BLaER1 (cell line): Measurements from ENCODE around the gene STK35.

Source experiments
- H3K27ac ChIP-seq: shearing (Covaris generic); formaldehyde crosslinking; 2 replicates; pipeline ENCODE4 v1.8.1; 2022
- H3K27me3 ChIP-seq: shearing (Covaris generic); formaldehyde crosslinking; 2 replicates; pipeline ENCODE4 v1.8.1; 2022
- H3K36me3 ChIP-seq: shearing (Covaris generic); formaldehyde crosslinking; 2 replicates; pipeline ENCODE4 v1.8.1; 2022
- H3K4me1 ChIP-seq: shearing (Covaris generic); formaldehyde crosslinking; 2 replicates; pipeline ENCODE4 v1.8.1; 2022
- H3K4me2 ChIP-seq: shearing (Covaris generic); formaldehyde crosslinking; 2 replicates; pipeline ENCODE4 v1.8.1; 2022
- H3K4me3 ChIP-seq: shearing (Covaris generic); formaldehyde crosslinking; 2 replicates; pipeline ENCODE4 v1.8.1; 2022
- H3K9ac ChIP-seq: shearing (Covaris generic); formaldehyde crosslinking; 2 replicates; pipeline ENCODE4 v1.8.1; 2022
- H3K9me3 ChIP-seq: shearing (Covaris generic); formaldehyde crosslinking; 2 replicates; pipeline ENCODE4 v1.8.1; 2022
- H4K20me1 ChIP-seq: shearing (Covaris generic); formaldehyde crosslinking; 2 replicates; pipeline ENCODE4 v1.8.1; 2022
- Cebpa-rat ChIP-seq: shearing (Covaris generic); IDR thresholded peaks from 2 replicates; pipeline ENCODE4 v1.8.1; 2022

The STK35 gene

GRCh38 chr20:2116170-2116940 is 14.7 kb downstream of the STK35 start:
- Histone ChIP-seq H3K36me3 (peaks cover 94% of the 10 kb centered on the region), H4K20me1 (peaks cover 97% of the 10 kb centered on the region), H3K9ac (no peak overlapping the region), H3K27ac (no peak overlapping the region), H3K27me3 (no peaks in the 10 kb centered on the region; the same call in 1 of the 2 replicates), H3K4me3 (no peak overlapping the region), H3K4me1 (peaks cover 48% of the 10 kb centered on the region), H3K4me2 (no peak overlapping the region), H3K9me3 (no peaks in the 10 kb centered on the region; the same call in 1 of the 2 replicates)
- no peak for TF ChIP-seq Cebpa-rat

GRCh38 chr20:2118783-2119182 is 17.2 kb downstream of the STK35 start:
- Histone ChIP-seq H3K9ac (no peak overlapping the region), H3K36me3 (peaks cover 92% of the 10 kb centered on the region), H4K20me1 (peaks cover 97% of the 10 kb centered on the region), H3K27me3 (no peaks in the 10 kb centered on the region; the same call in 1 of the 2 replicates), H3K27ac (no peak overlapping the region), H3K4me3 (no peak overlapping the region), H3K4me1 (peaks cover 48% of the 10 kb centered on the region), H3K9me3 (no peaks in the 10 kb centered on the region; the same call in 1 of the 2 replicates), H3K4me2 (no peak overlapping the region)
- no peak for TF ChIP-seq Cebpa-rat

- H3K4me3 ChIP-seq = no peak overlapping the region
- H3K9me3 ChIP-seq = no peaks in the 10 kb centered on the region
- peak overlapping the region; percentile 88 for H3K4me2 ChIP-seq
- peaks cover 97% of the 10 kb centered on the region for H4K20me1 ChIP-seq
- peaks cover 79% of the 10 kb centered on the region for H3K4me1 ChIP-seq
- no peak overlapping the region for H3K9ac ChIP-seq
- H3K36me3 ChIP-seq = peaks cover 69% of the 10 kb centered on the region
- TF ChIP-seq Cebpa-rat = no peak
- H3K27me3 ChIP-seq = no peaks in the 10 kb centered on the region; the same call in 1 of the 2 replicates
- peak overlapping the region; percentile 57 for H3K27ac ChIP-seq
These were observed 21.3 kb downstream of the STK35 start for GRCh38 chr20:2122936-2123335.

DNA sequence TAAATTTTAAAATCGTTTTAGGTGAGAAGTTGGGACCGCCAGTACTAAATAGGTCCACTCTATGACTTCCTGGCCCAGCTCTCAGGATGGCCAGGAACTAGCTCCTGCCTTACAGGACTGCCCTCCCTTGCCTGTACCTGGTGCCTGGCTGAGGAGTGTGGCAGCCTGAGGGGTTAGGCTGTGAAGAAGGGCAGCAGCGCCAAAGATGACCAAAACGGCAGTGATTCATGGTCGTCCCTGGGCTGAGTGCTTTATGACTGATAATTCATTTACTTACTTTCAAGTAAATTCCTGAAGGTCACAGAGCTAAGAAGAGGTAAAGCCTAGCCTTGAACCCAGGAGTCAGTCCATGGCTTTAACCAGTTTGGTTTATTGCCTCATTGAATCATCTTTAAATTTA is 22.1 kb downstream of the STK35 start:
- H3K27ac ChIP-seq = peak overlapping the region; percentile 57
- peaks cover 100% of the 10 kb centered on the region for H4K20me1 ChIP-seq
- no peak overlapping the region for H3K9ac ChIP-seq
- H3K4me2 ChIP-seq = peak overlapping the region; percentile 88
- peaks cover 66% of the 10 kb centered on the region for H3K36me3 ChIP-seq
- H3K27me3 ChIP-seq = no peaks in the 10 kb centered on the region; the same call in 1 of the 2 replicates
- H3K4me1 ChIP-seq = peaks cover 87% of the 10 kb centered on the region
- no peak for TF ChIP-seq Cebpa-rat
- no peaks in the 10 kb centered on the region for H3K9me3 ChIP-seq
- H3K4me3 ChIP-seq = no peak overlapping the region

- Histone ChIP-seq H3K9me3 (no peaks in the 10 kb centered on the region), H3K36me3 (peaks cover 56% of the 10 kb centered on the region), H3K27me3 (no peaks in the 10 kb centered on the region), H3K4me2 (peak overlapping the region; percentile 88), H4K20me1 (peaks cover 100% of the 10 kb centered on the region), H3K9ac (peak overlapping the region; percentile 3; the same call in 1 of the 2 replicates), H3K4me1 (peaks cover 93% of the 10 kb centered on the region), H3K27ac (peak overlapping the region; percentile 57), H3K4me3 (no peak overlapping the region; the same call in 1 of the 2 replicates)
- no peak for TF ChIP-seq Cebpa-rat
These were observed 23.1 kb downstream of the STK35 start for GRCh38 chr20:2124564-2125213.

- H3K4me2 ChIP-seq = peak overlapping the region; percentile 88
- peaks cover 95% of the 10 kb centered on the region for H3K4me1 ChIP-seq
These were observed 24.0 kb downstream of the STK35 start for GRCh38 chr20:2125474-2126112.

DNA sequence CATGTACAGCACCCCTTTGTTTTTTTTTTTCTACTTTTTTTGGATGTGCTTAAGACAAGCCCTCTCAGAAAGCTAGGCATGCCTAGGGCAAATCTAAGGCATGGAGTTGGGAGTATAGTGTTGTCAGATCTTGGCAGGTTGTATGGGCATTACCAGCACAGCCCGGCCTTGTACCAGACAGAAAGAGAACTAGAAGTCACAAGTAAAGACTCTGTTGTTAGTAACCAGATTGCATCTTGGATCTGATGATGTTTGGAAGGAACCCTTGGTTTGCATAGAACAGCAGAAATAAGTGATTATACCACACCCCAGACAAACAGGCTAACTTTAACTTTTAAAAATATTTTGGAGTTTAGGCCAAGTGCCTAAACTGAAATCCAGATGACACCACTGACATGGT is 25.6 kb downstream of the STK35 start:
- H3K9ac ChIP-seq = no peak overlapping the region
- H3K9me3 ChIP-seq = no peaks in the 10 kb centered on the region
- H3K27me3 ChIP-seq = no peaks in the 10 kb centered on the region
- no peak overlapping the region for H3K27ac ChIP-seq
- no peak overlapping the region for H3K4me3 ChIP-seq
- H3K36me3 ChIP-seq = peaks cover 38% of the 10 kb centered on the region
- peaks cover 100% of the 10 kb centered on the region for H4K20me1 ChIP-seq
- no peak for TF ChIP-seq Cebpa-rat
- peak overlapping the region; percentile 88 for H3K4me2 ChIP-seq
- H3K4me1 ChIP-seq = peaks cover 100% of the 10 kb centered on the region

More at GRCh38 chr20:2125474-2126112, 24.0 kb downstream of the STK35 start:
- Histone ChIP-seq H3K4me3 (no peak overlapping the region; the same call in 1 of the 2 replicates), H3K27me3 (no peaks in the 10 kb centered on the region), H3K36me3 (peaks cover 47% of the 10 kb centered on the region), H3K27ac (peak overlapping the region; percentile 57), H4K20me1 (peaks cover 100% of the 10 kb centered on the region), H3K9ac (no peak overlapping the region; the same call in 1 of the 2 replicates), H3K9me3 (no peaks in the 10 kb centered on the region)
- TF ChIP-seq Cebpa-rat = no peak

DNA sequence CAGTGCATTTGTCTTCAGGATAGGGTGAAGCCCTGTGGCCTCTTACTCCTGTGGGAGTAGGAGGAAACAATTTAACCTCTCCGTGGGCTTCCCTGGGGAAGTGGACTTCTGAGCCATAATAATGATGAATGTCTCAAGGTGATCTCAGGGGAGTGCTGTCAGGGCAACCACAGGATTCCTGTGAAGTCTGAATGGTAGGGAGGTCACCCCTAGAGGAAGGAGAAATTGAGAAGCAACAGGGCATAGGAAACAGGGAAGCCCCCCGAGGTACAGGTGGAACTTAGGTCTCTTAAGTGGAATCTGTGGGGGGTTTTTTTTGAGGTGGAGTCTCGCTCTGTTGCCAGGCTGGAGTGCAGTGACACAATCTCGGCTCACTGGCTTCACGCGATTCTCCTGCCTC is 26.9 kb downstream of the STK35 start:
- H4K20me1 ChIP-seq = peaks cover 100% of the 10 kb centered on the region

GRCh38 chr20:2130062-2130591 is 28.5 kb downstream of the STK35 start:
- peak overlapping the region; percentile 63; the same call in 1 of the 2 replicates for H3K27ac ChIP-seq
- no peaks in the 10 kb centered on the region for H3K27me3 ChIP-seq
- no peak for TF ChIP-seq Cebpa-rat
- H4K20me1 ChIP-seq = peaks cover 100% of the 10 kb centered on the region
- H3K36me3 ChIP-seq = peaks cover 33% of the 10 kb centered on the region
- H3K4me1 ChIP-seq = peaks cover 100% of the 10 kb centered on the region
- H3K9ac ChIP-seq = peak overlapping the region; percentile 49; the same call in 1 of the 2 replicates
- H3K4me3 ChIP-seq = peak overlapping the region; percentile 40
- H3K4me2 ChIP-seq = peak overlapping the region; percentile 88
- H3K9me3 ChIP-seq = no peaks in the 10 kb centered on the region

More for the DNA sequence above, 26.9 kb downstream of the STK35 start:
- peak overlapping the region; percentile 88 for H3K4me2 ChIP-seq
- H3K9me3 ChIP-seq = no peaks in the 10 kb centered on the region
- no peak overlapping the region; the same call in 1 of the 2 replicates for H3K27ac ChIP-seq
- H3K9ac ChIP-seq = 0 out of 2 replicates have a peak overlapping the region, but pooled peaks have one; percentile 49
- no peak overlapping the region for H3K4me3 ChIP-seq
- no peak for TF ChIP-seq Cebpa-rat
- peaks cover 100% of the 10 kb centered on the region for H3K4me1 ChIP-seq
- H3K27me3 ChIP-seq = no peaks in the 10 kb centered on the region
- H3K36me3 ChIP-seq = peaks cover 29% of the 10 kb centered on the region
